NCI-H510A (cell line): ENCODE data around the gene CAVIN2.

ENCODE experiments used
- DNase-seq: peaks from one replicate; lab custom pipeline; 2025; lab: John Stamatoyannopoulos, UW

The CAVIN2 gene

DNA sequence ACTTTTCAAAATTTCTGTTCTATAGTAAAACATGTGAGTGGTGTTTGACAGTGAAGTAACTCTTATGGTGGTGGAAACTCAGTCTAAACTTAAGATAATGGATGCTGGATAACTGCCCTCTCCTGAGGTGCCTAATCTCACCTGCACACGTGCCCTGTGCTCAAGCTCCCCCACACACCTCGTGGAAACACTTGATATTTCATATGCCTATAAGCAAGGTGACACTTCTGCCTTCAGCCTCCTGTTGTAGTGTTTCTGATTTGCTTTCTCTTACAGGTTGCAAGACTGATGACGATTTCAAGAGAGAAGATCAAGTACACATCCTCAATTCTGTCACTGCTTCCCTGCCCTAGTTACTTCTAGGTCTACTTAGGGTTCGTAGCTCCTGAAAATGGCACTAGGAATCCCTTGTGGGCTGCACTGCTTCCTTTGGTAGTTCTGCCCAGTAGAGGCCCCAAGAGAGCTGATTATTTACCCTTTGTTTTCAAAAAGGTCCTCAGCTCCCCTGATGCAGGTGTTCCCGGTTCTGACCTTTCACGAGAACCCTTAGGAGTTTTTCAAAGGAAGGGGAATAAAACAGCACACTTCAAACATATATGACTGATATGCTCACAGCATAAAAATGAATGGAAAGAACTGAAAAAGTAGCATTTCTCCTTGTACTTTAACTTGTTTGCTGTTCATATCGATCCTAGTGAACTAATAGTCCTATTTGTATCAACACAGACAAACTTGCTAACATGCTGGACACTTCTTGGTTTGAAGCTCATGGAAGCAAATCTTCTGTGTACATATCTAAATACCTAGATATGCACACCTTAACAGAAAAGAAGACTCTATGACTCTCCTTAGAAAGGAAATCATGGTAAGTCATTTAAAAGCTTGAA, 6.7 kb downstream of the CAVIN2 start:
- no peak for DNase-seq

DNA sequence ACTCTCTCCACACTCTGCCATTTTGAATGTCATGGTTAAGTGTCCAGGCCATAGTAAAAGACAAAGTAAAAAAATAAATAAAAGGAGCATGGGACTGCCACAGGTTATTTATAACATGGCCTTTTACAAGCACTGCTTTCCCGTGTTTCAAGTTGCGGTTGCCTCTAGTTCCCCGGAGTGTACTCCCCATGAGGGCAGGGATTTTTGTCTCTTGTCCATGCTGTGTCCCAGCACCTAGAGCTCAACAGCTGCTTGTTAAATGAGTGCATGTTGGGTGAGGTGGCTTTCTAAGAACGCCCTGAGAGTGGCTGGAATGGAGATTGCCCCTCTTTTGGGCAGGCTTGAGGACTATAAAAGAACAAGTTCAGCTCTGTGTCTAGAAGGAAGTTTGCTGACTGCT, 8.4 kb downstream of the CAVIN2 start:
- no peak for DNase-seq

DNA sequence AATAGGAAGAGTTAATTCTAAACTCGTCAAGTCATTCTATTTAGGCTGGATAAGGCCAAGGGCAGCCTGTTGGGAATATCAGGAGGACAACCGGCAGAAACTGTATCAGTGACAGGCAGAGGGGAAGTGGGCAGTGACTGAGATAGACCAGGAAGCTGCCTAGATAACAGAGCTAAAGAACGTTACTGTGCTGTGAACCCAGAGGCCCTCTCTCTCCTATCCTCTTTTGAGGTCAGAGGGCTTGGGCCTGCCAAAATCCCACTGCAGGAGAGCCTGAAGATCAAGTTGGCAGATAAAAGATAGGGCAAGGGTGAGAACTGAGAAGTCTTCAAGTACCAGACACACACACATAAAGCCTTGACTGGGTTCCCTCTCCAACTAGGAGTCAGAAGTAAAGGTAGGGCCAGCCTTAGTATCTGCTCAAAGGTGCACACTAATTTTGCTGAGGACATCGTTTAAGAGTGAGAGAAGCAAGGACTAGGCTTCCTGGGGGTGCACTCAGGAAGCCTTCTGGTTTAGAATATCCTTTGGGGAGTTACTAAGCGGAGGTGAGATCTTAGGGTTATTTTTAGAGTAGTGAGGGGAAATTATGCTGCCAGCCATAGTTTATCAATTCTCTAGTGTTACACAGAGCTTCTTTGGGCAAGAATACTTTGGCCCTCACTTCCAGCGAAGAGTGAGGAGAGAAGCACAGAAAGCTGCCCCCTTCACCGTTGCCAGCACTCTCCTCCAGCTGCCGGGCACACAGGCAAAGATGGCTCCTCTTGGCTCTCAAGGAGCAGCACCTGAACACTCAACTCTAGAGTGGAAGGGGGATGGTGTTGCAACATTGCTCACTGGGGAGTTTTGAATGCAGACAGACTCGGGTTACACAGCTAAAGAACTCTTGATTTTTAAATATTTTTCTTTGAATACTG, 9.8 kb downstream of the CAVIN2 start:
- DNase-seq = peak; percentile 11

DNA sequence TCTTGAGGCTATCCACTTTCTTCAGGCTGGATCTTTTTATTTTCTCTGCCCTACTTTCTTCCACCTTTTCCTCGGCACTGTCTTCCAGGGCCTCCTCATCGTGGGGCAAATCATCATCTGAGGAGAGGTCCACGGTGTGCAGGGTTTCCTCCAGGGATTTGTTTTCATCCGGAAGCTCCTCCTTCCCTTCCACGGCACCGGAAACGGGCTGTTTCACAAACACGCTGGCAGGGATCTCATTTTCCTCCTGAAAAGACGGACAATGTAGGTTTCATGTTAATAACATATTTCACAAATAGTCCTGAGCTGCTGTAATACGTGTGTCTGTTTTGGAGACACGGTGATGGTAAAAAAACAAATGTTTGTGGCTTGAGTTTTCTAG, 10.4 kb downstream of the CAVIN2 start:
- no peak for DNase-seq

DNA sequence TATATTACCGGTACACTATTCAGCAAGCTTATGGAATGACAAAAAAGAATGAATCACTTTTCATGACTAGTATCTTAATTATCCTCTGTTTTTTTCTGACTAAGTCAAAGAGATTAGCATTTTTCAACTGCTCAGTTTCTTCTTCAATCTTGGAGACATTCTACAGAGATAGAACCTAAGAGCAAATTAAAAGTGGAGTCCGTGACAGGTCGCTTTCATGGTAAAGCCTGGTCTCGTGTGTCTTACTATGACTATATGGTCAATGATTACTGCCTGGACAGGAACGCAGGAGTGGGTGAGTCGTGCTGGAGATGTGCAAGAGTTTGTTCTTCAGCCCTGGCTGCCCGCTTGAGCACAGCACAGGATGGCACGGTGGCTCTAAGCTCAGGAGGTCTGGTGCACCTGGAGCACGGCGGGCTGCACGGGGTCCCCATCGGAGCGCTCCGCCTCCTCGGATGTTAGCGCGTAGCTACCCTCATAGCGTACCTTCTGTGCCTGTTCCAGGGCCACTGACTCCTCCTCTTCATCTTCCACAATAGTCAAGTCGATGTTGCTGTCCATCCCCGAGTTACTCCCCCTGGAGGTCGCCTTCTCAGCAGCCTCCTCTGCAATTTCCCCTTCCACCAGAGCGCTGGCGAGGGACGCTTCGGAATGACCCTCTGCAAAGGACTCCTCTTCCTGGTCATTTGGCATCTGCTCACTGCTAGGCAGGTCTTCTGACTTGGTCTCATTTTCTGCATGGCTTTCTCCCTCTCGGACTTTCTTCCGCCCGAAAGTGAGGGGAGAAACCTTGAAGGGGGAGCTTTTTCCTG, 11.1 kb downstream of the CAVIN2 start:
- DNase-seq = no peak

DNA sequence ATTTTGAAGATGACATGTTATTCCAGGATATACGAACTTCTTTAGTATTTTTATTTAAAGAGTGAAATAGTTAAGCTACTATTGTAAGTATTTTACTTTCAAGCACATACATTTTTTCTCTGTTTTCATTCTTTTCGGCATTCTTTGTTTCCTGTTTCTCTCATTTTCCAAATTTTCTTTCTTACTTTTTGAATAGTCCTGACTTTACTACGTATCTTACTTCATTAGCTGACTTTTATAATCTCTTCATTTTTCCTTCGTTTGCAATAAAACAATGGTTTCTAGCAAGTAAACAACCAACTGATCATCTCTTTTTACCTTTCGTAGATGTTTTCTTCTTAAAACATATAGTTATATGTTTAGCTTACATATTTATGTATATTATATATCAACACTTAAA, 11.8 kb downstream of the CAVIN2 start:
- DNase-seq = no peak

DNA sequence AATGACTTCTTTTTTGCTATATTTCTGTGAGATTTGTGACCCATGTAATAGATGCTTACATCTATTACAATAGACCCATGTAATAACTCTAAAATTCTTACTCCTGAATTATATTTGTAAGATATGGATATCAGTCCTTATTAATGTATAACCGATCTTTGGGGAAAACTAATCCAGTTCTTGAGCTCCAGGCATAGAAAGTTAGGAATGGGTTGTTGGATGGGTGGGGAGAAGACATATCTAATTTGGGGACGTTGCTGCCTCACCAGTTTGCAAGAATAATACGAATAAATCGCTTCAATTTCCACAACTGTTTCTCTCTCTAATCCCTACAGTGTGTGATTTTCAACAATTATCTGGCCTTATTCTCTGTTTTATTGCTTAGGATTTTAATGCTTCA, 13.5 kb downstream of the CAVIN2 start:
- no peak for DNase-seq

DNA sequence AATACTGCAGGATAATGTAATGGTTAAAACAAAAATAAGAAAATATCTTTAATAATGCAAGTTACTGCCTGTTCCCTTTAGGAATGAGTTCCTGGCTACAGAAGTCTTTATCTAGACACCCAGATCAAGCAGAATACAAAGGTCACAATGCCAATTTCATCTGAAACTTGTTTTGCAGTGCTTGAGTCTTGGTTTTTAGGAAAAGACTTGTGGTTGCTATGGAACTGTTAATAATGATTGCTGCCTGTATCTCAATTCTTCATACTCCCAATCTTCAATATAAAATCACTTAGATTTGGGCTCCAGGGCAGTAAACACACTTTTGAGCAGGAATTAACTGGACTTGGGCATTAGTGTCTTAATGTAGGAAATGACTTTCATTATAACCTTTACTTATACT, 14.2 kb downstream of the CAVIN2 start:
- DNase-seq = no peak

DNA sequence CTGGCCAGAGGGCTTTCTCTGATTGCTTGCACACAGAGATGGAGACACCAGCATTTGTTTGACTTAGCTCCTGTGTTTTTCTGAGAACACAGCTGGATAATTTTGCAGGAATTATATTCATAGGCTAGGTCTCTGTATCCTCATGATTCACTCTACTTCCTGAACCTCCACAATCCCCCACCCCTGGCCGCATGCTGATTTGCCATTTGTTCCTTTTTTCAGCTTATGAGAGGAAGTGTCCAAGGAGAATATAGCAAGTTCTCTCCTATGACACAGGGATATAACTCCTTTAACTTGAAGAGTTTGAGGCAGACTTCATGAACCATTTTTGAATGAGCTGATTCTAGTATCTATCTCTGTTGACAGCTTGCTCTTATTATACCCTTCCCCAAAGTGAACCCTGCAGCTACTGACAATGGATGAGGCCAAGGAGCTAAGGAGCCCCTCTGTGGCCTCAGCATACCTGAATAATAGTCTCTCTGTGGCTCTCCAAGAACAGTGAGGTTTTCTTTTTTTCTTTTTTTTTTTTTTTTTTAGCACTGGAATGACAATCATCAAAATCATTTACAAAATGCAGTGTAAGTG, 15.4 kb downstream of the CAVIN2 start:
- DNase-seq = no peak

DNA sequence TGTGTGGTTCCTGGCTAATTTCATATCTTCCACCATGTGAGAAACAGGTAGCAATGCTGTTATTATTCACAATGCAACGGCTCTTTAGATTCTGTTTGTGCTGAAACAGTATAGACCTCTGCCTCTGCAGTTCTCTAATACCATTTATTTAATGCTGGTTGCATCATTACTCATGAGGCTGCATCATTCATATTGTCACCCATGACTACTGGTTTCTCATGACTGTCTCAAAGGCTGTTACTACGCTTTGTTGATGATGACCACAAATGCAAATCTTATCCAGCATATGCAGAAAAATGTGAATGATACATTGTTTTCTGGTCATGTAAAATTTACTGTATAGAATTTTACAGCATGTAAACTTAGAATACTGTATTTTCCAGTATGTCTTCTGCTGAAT, 22.5 kb downstream of the CAVIN2 start:
- DNase-seq = no peak

DNA sequence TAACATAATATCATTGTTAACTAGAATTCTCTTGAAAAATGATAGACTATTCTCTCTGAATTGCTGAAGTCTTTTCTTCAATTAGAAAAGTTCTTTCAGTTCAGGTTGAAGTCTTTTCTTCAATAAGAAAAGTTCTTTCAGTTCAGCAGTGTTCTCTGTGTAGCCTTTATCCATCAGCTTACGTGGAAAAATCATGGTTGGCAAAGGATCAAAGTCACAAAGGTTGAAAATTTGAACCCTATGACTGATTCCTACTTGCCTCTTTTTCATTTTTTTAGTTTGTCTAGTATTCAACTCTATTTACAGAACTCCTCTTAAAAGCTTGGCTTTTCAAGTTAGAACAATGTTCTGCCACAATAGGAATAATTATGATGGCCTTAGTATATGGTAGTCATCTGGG, 25.8 kb downstream of the CAVIN2 start:
- no peak for DNase-seq

DNA sequence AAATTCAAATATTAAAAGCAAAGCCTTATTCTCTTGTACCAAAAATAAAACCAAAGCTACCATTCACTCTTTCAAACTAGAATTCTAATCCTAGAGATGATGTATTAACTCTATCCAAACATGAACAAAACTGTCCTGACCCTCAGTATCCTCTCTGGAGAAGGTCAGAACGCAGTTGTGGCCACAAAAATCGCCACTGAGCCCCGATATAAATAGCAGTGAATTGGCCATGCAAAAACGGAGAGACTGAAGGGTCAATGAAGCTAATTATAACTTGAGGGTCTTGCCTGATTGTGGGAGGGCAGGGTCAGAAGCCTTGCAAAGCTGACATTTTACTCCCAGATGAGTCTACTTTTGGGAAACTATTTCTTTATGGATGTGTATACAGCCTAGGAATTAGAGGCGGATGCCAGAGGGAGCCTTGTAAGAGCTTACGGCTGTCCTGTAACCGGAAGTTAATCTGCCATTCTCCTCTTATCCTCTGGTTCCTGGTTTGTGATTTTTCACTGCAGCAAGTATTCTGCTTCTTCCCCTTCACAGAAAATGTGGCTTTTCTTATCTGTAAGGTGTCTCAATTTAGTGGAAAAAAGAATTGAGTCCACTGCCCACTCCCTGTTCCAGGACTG, 28.1 kb downstream of the CAVIN2 start:
- no peak for DNase-seq

DNA sequence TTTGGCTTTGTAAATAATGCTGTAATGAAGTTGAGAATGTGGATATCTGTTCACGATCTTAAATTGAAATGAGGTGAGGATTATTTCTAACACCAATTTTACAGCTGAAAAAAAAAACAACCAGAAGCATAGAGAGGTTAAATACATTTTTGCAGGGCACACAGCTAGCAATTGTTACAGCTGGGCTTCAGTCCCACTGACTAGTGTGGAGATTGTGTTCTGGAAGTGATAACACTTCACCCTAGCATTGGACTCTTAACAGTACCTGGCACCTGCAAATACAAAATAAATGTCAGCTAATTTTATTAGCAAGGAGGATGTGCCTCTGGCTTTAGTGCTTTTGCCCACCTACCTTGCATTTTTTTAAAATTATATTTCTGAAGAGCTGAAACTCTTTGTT, 28.8 kb downstream of the CAVIN2 start:
- DNase-seq = no peak

DNA sequence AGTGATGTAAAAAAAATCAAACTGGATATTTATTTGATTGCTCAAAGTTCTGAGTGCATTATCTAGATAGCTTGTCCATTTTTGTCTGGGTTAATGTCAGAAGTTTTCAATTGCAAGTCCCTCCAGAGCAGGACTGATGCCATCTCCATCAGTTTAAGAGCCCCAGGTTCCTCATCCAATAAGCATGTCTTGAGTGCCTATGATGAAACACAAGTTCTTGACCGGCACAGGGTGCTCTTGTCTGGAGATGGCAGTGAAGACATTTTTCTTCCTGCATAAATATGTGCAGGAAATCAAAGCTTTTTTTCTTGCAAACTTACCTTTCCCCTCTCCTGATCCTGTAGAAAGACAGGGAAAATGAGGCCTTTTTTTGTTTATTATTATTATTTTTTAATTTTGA, 31.9 kb downstream of the CAVIN2 start:
- DNase-seq = no peak

DNA sequence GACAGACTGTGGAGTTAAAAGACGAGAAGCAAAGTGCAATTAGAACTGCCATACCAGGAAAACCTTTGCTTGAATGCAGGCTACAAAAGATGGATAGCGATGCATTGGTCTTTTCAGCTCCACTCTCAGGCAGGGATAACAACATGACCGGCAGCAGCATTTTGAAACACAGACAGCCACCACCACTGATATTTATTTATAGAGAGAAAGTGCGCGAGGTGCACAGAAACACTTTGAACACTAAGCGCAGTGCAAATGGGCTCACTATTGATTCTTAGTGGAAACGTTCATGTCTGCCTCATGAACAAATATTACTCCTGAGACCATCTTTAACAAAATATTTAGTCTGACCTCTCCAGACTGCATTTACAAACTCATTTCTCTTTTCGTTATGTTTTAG, 32.9 kb downstream of the CAVIN2 start:
- DNase-seq = no peak

DNA sequence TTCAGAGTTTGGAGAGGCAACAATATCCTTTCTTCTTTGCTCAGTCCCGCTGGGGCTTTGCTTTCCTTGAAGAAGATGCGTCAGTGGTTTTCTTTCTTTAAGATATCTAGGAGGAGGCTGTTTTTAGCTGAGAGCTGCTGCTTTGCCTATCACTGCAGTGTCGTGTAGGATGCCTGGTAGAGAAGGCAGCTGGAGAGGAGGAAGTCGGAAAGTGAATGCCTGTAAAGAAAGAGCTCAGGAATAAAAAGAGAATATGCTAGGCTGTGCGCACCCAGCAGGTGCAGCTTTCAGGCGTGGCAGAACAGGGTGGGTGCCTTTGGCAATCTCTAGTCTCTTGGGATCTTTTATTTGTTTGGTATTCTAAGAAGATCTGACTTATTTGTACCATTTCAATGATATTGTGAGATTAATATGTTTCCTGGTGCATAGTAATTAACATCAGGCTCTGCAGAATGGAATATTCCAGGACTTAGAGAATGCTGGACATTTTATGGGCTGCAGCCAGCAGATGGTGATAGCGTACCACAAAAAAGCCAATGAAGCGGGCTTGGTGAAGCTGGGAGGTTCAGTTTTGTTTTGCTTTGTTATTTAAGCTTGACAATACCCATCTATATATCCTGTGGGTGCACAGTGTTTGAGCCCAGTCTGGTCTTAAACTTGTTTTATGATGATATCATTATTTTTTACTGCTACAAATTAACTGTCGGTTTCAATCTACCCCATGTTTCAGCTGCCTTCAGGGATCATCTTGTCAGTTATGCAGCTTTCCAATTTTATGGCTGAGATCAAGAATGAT, 34.9 kb downstream of the CAVIN2 start:
- DNase-seq = peak; percentile 16

DNA sequence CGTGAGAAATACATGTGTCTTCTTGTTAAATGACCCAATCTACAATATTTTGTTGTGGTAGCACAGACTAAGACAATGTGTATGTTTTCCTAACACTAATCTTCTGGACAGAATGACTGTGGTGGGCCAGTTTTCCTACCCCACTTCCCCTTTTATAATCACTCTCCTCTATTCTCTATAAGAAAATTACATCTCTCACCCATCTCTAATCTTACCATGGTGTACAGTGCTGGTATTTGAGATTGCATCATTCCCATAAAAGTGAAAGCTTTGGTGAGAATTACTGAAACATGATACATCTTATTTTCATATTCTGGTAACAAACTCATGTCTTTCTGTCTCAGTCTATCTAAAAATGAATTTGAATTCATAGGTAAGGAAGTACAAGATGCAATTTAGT, 40.5 kb downstream of the CAVIN2 start:
- no peak for DNase-seq

DNA sequence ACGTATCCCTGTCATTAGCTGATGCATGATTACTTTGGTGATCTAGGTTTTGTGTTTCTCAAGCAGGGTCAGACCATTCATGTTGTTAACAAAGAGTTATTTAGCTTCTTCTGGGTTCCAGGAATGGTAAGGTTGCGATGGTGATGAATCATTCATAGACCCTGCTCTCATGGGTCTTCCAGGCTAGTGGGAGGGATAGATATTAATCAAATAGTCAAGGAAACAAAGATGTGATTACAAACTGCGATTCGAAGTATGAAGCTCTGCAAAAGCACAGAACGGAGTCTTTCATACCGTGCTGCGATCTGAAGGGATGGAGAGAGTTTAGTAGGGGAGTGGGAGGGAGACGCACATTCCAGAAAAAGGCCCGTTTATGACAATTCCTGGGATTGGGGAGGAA, 42.1 kb downstream of the CAVIN2 start:
- DNase-seq = no peak

DNA sequence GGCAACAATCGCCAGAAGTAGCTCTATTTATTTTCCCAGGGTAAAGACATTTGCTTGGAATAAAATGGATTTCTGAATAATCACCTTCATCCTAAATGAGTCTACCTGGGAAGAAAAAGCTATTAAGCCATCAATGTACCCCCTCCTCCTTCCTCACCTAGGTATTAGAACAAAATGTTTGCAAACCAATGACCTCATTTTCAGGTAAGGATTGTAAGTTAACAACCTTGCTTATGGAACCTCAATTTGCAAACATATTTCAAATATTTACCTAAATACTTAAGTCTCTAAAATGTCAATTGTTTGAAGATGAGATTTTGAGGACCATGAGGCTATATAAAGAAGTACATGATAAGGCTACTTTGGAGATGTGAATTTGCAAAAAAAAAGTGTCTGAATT, 43.9 kb downstream of the CAVIN2 start:
- no peak for DNase-seq

DNA sequence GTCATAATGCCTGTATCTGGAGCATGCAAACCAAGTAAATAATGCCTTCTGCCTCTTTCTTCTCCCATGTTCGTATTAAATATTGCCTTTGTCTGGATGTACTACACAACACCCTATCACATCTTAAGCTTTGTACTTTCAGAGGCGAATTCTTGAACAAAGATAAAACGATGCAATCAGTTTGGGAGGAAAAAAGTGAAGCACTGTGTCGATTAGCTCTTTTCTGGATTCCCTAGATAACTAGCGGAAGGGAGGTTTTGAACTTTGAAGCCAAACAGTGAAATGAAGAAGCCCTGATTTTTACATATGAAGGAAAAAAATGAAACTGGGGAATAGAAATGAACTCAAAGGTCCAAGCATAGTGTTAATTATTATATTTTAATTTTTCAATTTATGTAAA, 44.7 kb downstream of the CAVIN2 start:
- no peak for DNase-seq

DNA sequence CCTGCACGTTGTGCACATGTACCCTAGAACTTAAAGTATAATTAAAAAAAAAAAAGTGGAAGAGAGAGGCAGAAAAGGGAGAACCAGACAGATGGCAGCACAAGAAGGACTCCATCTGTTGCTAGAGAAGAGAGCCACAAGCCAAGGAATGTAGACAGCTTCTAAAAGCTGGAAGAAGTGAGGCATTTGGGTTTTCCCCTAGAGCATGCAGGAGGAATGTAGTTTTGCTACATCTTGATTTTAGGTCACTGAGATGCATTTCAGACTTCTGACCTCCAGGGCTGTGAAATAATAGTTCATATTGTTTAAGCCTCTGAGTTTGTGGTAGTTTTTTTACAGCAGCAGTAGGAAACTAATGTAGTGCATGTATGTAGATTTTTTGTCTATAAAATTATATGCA, 46.0 kb downstream of the CAVIN2 start:
- DNase-seq = no peak
